GM23338 (cell line): Measurements from ENCODE around the gene SENP6. TPM values are rescaled to one million over a fixed set of nuclear protein-coding genes. Genes with fewer than 3 reads are reported as not detected.
"Not testable (repeated sequence)": the region's sequence is repeated elsewhere in the genome, so short reads cannot be mapped to it uniquely, and the experiment has no call there.

Experiments
- ATAC-seq: fragments of 200-7000 bp; cut with Tn5 transposase; 3 replicates; pipeline ENCODE4 v1.9.1; 2020
- DNase-seq: peaks from one replicate; pipeline ENCODE4 v3.0.0-alpha.2; 2015; ENCODE audit warnings: low spot score
- H2AFZ ChIP-seq: fragments of 200-600 bp; sonication (generic); 2 replicates; pipeline ENCODE4 v1.8.0; 2016; ENCODE audit warnings: antibody characterized with exemption, mild to moderate bottlenecking, moderate library complexity
- H3F3A ChIP-seq: fragments of 200-600 bp; sonication (generic); replicated peaks from 2 replicates; pipeline ENCODE4 v1.8.0; 2017; ENCODE audit warnings: antibody characterized with exemption, mixed run types, low read depth
- H3K27ac ChIP-seq: fragments of 200-600 bp; sonication (generic); 2 replicates; pipeline ENCODE4 v1.6.1; 2016; ENCODE audit warnings: low read depth
- H3K27me3 ChIP-seq: fragments of 200-600 bp; sonication (generic); 2 replicates; pipeline ENCODE4 v1.8.0; 2016; ENCODE audit warnings: mild to moderate bottlenecking, mixed run types, moderate library complexity; ENCODE audit not compliant: insufficient read depth
- H3K36me3 ChIP-seq: fragments of 200-600 bp; sonication (generic); 2 replicates; pipeline ENCODE4 v1.8.0; 2016; ENCODE audit warnings: mild to moderate bottlenecking; ENCODE audit not compliant: insufficient read depth
- H3K4me1 ChIP-seq: fragments of 200-600 bp; sonication (generic); 2 replicates; pipeline ENCODE4 v1.8.0; 2016; ENCODE audit warnings: mild to moderate bottlenecking, moderate library complexity; ENCODE audit not compliant: insufficient read depth
- H3K4me2 ChIP-seq: fragments of 200-600 bp; sonication (generic); 2 replicates; pipeline ENCODE4 v1.7.1; 2017; ENCODE audit warnings: mixed run types
- H3K4me3 ChIP-seq: fragments of 200-600 bp; sonication (generic); 2 replicates; pipeline ENCODE4 v1.6.1; 2016; ENCODE audit warnings: mixed run types
- H3K79me2 ChIP-seq: fragments of 200-600 bp; sonication (generic); replicated peaks from 2 replicates; pipeline ENCODE4 v1.8.0; 2017; ENCODE audit warnings: mild to moderate bottlenecking; ENCODE audit not compliant: insufficient read depth
- H3K9me2 ChIP-seq: fragments of 200-600 bp; sonication (generic); 2 replicates; pipeline ENCODE4 v1.8.0; 2017; ENCODE audit not compliant: insufficient read depth
- H4K20me1 ChIP-seq: fragments of 200-600 bp; sonication (generic); replicated peaks from 2 replicates; pipeline ENCODE4 v1.8.0; 2017; ENCODE audit warnings: mild to moderate bottlenecking; ENCODE audit not compliant: insufficient read depth
- H3K27ac Mint-ChIP-seq: 2 replicates; pipeline ENCODE4 v1.8.0; 2020; ENCODE audit warnings: inconsistent platforms, mild to moderate bottlenecking, moderate library complexity, mixed read lengths
- H3K27me3 Mint-ChIP-seq: 3 replicates; pipeline ENCODE4 v1.8.0; 2022; ENCODE audit warnings: low read depth, mild to moderate bottlenecking, moderate library complexity, mixed read lengths, inconsistent platforms; ENCODE audit not compliant: insufficient read depth, poor library complexity
- H3K36me3 Mint-ChIP-seq: 3 replicates; pipeline ENCODE4 v1.8.0; 2021; ENCODE audit warnings: low read depth, mild to moderate bottlenecking, inconsistent platforms, moderate library complexity, mixed read lengths
- H3K4me1 Mint-ChIP-seq: 3 replicates; pipeline ENCODE4 v1.8.0; 2020; ENCODE audit warnings: mild to moderate bottlenecking, inconsistent platforms, mixed read lengths
- H3K4me3 Mint-ChIP-seq: 3 replicates; pipeline ENCODE4 v1.8.0; 2021; ENCODE audit warnings: moderate library complexity, mild to moderate bottlenecking, inconsistent platforms, mixed read lengths
- H3K9me3 Mint-ChIP-seq: 3 replicates; pipeline ENCODE4 v1.8.0; 2020; ENCODE audit warnings: moderate library complexity, mild to moderate bottlenecking, inconsistent platforms, mixed read lengths
- CREB1 ChIP-seq: fragments of 250-450 bp; sonication (Bioruptor Pico); IDR thresholded peaks from 2 replicates; pipeline ENCODE4 v1.5.0; 2020; ENCODE audit warnings: low read depth, mild to moderate bottlenecking, moderate library complexity
- CTCF ChIP-seq, 2 experiments: fragments of 200-600 bp in 1 of 2; sonication (generic) in 1 of 2; conservative IDR thresholded peaks; 2 replicates each; pipeline versions ENCODE4 v1.5.1 to v1.6.1; 2016 to 2017; ENCODE audit warnings: antibody characterized with exemption in 2 of 2, low read depth in 2 of 2, mild to moderate bottlenecking in 2 of 2, moderate library complexity in 1 of 2
- ETS1 ChIP-seq: IDR thresholded peaks from 2 replicates; pipeline ENCODE4 v1.6.1; 2016; ENCODE audit warnings: antibody characterized with exemption
- EZH2 ChIP-seq: fragments of 200-600 bp; sonication (generic); IDR thresholded peaks from one replicate; pipeline ENCODE4 v1.8.0; 2017; ENCODE audit warnings: antibody characterized with exemption, mild to moderate bottlenecking, low read depth; ENCODE audit not compliant: unreplicated experiment
- NANOG ChIP-seq: IDR thresholded peaks from 2 replicates; pipeline ENCODE4 v1.6.1; 2016; ENCODE audit warnings: antibody characterized with exemption, borderline replicate concordance
- POLR2AphosphoS5 ChIP-seq: IDR thresholded peaks from 2 replicates; pipeline ENCODE4 v1.6.1; 2016; ENCODE audit warnings: antibody characterized with exemption, low read depth
- REST ChIP-seq: IDR thresholded peaks from one replicate; pipeline ENCODE4 v1.6.1; 2018; ENCODE audit warnings: antibody characterized with exemption; ENCODE audit not compliant: unreplicated experiment
- STAT1 ChIP-seq: IDR thresholded peaks from one replicate; pipeline ENCODE4 v1.6.1; 2016; ENCODE audit warnings: antibody characterized with exemption; ENCODE audit not compliant: unreplicated experiment
- ZNF114 ChIP-seq: fragments of 250-450 bp; sonication (Bioruptor Pico); IDR thresholded peaks from 2 replicates; pipeline ENCODE4 v1.5.0; 2020; ENCODE audit warnings: mild to moderate bottlenecking, moderate library complexity
- ZNF331 ChIP-seq: fragments of 250-450 bp; sonication (Bioruptor Pico); IDR thresholded peaks from 2 replicates; pipeline ENCODE4 v1.5.0; 2020; ENCODE audit warnings: low read depth, mild to moderate bottlenecking, moderate library complexity
- polyA plus RNA-seq: library from polyadenylated mRNA; unstranded; fragments of >200 nt; fragmentation: Nextera tagmentation; extraction: Ambion mirVana; gene quantifications from 2 replicates; pipeline ENCODE4 v1.2.1, GENCODE V29; 2016
- total RNA-seq: library from RNA; depleted of rRNA; stranded (reverse); fragments of >200 nt; shearing (Covaris generic); gene quantifications from 2 replicates; pipeline ENCODE4 v1.2.3, GENCODE V29; 2014

The SENP6 gene
- total and polyA plus RNA-seq, 2 experiments from 2014 or later, result 66.6 to 114 TPM

GRCh38 chr6:75581231-75581630, 20.4 kb upstream of the SENP6 start (continued):
- TF ChIP-seq CTCF (conservative IDR thresholded peaks at IDR 0.05; ENCODE audit: low read depth in 2 of 2) (no peak), REST (no peak), CREB1 (no peak), POLR2AphosphoS5 (no peak), EZH2 (no peak), ZNF114 (CRISPR knock-in tag) (no peak), ZNF331 (CRISPR knock-in tag) (no peak)

- not testable (repeated sequence) for H3K79me2 ChIP-seq, H3K27me3 ChIP-seq, H3K36me3 Mint-ChIP-seq, H3K4me3 Mint-ChIP-seq, H2AFZ ChIP-seq, H3K9me2 ChIP-seq, H4K20me1 ChIP-seq, H3K4me1 Mint-ChIP-seq, H3K36me3 ChIP-seq, ATAC-seq, H3K27ac Mint-ChIP-seq, H3K4me1 ChIP-seq, DNase-seq, H3K4me3 ChIP-seq, H3K27me3 Mint-ChIP-seq, H3F3A ChIP-seq, H3K27ac ChIP-seq, H3K4me2 ChIP-seq
- H3K9me3 Mint-ChIP-seq, result peaks cover 12% of the 10 kb centered on the region; the same call in 1 of the 3 replicates
These were observed 17.1 kb upstream of the SENP6 start for GRCh38 chr6:75584552-75584951.

- Mint-ChIP-seq H3K27me3 (peaks cover 2% of the 10 kb centered on the region), H3K4me3 (no peak overlapping the region), H3K36me3 (no peaks in the 10 kb centered on the region), H3K9me3 (peaks cover 9% of the 10 kb centered on the region; the same call in 1 of the 3 replicates), H3K4me1 (no peaks in the 10 kb centered on the region), H3K27ac (no peak overlapping the region)
- no peak for DNase-seq
- Histone ChIP-seq H3K4me2 (no peak overlapping the region), H3K79me2 (no peaks in the 10 kb centered on the region), H3K27me3 (no peaks in the 10 kb centered on the region), H3K9me2 (no peaks in the 10 kb centered on the region), H3F3A (no peaks in the 10 kb centered on the region), H3K4me3 (no peak overlapping the region), H2AFZ (no peak overlapping the region), H3K4me1 (no peaks in the 10 kb centered on the region), H3K36me3 (no peaks in the 10 kb centered on the region), H3K27ac (no peak overlapping the region), H4K20me1 (no peaks in the 10 kb centered on the region)
- TF ChIP-seq CREB1 (no peak), ZNF114 (CRISPR knock-in tag) (no peak), ETS1 (no peak), STAT1 (no peak), REST (no peak), NANOG (no peak)
- no peak for ATAC-seq
These were observed 12.7 kb upstream of the SENP6 start for GRCh38 chr6:75588948-75589347.
